Measurements from ENCODE around the gene PCSK6.

PCSK6 gene

DNA sequence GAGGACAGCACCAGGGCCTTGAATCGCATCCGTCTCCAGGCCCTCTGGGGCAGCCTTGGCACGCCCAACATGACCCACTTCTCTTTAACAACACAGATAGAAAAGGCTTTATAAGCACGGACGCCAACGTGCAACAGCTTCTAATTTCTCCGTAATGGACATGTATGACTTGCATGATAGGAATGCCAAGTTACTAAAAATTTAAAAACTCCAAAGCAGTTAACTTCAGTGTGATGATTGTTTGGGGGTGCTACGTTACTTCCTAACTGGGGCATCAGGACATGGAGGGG lies 163.5 kb downstream of the PCSK6 start:
- DNase-seq (ENCODE audit: low read depth) = no peak
- no peak overlapping the region for H3K4me3 ChIP-seq (ENCODE audit: low read depth, low read length)

DNA sequence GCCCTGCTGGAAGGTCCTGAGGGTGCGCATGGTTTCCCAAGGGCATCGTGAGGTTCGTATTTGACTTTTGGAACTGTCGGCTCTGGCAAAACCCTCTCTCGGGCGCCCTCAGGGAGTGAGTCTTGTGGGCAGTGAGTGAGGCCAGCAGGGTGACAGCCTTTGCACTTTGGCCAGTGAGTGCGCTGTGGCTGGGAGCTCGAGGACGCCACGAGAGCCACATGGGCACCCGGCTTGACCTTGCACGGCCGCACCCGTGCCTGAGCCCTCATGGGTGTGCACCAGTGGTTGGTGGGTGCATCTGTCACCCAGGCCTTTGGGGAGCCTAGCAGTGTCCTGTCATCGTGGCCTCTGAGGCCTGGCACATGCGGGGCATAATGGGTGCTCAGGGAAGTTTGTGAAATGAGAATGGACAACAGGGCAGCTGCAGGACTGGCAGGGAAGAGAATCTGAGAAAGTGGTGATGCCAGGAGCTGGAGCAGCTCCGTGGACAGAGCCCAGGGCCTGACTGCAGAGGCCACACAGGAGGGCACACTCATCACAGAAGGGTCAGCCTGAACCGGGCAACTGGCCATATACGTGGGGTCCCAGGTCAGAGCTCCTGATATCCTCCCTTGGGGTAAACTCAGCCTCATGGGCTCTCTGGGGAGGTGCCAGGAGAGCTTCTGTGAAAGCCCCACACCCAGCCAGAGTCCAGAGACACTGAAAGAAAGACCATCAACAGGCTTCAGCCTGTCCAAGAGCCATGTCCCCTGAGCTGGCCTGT lies 164.1 kb downstream of the PCSK6 start:
- no peak overlapping the region for H3K4me3 ChIP-seq (ENCODE audit: low read depth, low read length)
- no peak for DNase-seq (ENCODE audit: low read depth)

DNA sequence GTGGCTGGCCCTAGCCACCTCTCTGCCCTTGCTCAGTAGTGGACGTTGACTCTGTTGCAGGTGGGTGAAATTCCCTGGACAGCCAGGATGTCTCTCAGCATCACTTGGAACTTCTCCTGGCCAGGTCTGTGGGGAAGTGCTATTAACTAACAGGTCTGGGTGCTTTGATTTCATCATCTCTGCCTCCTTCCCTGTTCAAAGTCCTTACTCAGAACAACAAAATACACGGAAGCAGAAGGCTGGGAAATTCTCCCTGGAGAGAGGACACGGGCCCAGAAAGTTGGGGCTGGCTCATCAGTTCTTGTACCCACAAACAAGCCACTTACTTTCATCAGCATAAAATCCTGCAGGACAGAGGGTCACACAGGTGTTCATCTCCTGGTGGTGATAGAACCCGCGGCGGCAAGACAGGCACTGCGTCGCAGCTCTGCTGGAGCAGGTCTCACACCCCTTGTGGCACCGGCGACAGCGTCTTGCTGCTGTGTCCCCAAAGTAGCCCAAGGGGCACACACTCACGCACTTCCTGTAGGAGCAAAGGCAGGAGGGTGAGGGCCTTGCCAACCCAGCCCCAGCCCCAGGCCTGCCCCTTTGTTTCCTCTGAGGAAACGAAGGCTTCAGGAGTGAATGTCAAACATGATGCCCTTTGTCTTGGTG lies 164.9 kb downstream of the PCSK6 start:
- no peak overlapping the region for H3K4me3 ChIP-seq (ENCODE audit: low read depth, low read length)
- no peak for DNase-seq (ENCODE audit: low read depth)

DNA sequence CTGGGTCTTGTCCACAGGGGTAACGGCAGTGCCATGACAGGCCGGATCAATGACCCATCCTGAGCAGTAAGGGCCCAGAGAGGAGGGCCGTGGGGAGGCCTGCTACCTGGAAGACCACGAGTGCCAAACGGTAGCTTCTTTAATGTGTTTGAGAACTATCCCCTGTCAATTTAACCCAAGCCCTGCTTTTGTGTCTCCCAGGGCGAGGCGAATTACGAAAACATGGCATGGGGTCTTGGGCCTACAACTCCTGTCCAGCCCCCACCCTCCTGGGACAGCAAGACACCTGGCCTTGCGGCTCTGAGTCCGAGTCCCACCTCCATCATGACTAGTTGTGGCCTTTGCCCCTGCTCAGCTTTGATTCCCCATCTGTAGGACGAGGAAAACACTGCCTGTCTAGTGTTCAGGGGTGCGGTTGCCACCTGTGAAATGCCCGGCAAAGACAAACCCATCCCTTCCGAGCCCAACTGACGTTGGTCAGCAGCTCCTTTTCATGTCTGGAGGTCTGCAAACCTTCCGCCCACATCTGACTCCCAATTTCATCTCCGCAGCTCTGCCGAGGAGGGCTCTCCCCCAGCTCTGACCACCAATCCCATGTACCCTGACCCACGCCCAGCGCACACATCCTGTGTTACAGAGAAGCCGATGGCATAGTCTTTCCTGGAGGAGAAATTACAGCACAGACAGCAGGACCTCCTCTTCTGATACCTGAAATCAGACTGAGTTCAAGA lies 165.5 kb downstream of the PCSK6 start:
- no peak for DNase-seq (ENCODE audit: low read depth)
- no peak overlapping the region for H3K4me3 ChIP-seq (ENCODE audit: low read depth, low read length)

- no peak for DNase-seq (ENCODE audit: low read depth)
- H3K4me3 ChIP-seq (ENCODE audit: low read depth, low read length) = no peak overlapping the region
These were observed 166.5 kb downstream of the PCSK6 start for GRCh38 chr15:101322854-101323477.

- DNase-seq (ENCODE audit: low read depth) = no peak
These were observed 167.4 kb downstream of the PCSK6 start for GRCh38 chr15:101322016-101322695.

DNA sequence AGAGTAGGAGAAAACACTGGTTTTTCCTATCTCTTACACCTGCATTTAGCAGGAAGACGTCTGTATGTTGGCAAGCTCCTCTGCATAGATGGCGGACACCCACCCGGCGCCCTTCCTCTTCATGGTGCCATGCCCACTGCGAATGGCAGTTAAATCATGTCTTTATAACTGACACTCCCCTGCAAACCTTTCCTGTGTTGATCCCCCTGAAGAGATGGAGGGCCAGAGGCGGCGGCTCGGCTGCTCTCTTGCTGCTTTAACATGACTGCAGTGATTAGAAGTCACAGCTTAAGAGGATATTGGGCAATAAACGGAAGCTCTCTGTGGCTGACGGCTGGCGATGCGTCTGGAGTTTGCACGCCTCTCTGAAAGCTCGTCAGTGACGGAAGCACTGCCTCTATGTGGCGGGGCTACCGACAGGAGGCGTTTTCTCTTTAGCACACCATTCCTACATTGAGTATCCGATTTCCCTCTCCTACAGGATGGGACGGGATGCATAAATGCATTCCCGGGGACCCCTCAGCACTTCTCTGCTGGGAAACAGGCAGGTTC lies 168.9 kb downstream of the PCSK6 start:
- DNase-seq (ENCODE audit: low read depth) = peak; percentile 23
- H3K4me3 ChIP-seq (ENCODE audit: low read depth, low read length) = peak overlapping the region; percentile 7

More at GRCh38 chr15:101322016-101322695, 167.4 kb downstream of the PCSK6 start:
- no peak overlapping the region for H3K4me3 ChIP-seq (ENCODE audit: low read depth, low read length)

DNA sequence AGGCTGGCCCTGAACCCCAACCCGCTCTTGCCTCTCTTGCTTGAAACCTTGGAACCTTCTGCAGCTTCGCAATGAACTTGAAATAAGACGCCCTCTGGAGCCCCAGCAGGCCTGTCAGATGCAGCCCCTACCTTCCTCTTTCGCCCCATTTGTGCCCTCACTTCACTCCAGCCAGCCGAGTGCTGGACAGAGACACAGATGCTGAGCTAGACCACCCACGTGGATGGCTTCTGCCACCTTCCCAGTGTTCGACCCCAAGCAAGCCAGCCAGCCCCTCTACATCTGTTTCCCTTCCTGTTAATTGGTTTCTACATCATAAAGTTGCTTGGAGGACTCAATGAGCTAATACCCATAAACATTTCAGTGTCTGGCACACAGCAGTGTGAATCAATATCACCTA lies 170.7 kb downstream of the PCSK6 start:
- no peak overlapping the region for H3K4me3 ChIP-seq (ENCODE audit: low read depth, low read length)
- DNase-seq (ENCODE audit: low read depth) = no peak

- no peak for DNase-seq (ENCODE audit: low read depth)
- no peak overlapping the region for H3K4me3 ChIP-seq (ENCODE audit: low read depth, low read length)
These were observed 171.2 kb downstream of the PCSK6 start for GRCh38 chr15:101318147-101318819.

GRCh38 chr15:101317336-101317872 lies 172.1 kb downstream of the PCSK6 start:
- no peak for DNase-seq (ENCODE audit: low read depth)
- H3K4me3 ChIP-seq (ENCODE audit: low read depth, low read length) = no peak overlapping the region

DNA sequence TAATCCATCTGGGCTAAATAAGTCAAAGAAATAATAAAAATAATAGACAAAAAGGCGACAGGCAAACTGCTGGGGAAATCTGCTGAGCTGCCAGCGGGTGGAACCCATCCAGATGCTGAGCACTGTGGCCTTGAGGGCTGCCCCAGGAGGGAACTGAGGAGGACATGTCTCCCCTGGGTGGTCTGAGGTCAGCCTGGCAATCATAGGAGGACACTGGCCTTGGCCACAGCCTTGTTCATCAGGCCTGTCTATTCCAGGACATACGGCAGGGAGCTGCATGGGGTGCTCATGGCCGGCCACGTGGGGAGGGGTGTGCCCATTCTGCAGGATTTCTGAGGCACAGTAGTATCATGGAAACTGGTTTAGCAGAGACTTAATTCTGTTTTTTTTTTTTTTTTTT lies 173.0 kb downstream of the PCSK6 start:
- DNase-seq (ENCODE audit: low read depth) = no peak
- H3K4me3 ChIP-seq (ENCODE audit: low read depth, low read length) = no peak overlapping the region

DNA sequence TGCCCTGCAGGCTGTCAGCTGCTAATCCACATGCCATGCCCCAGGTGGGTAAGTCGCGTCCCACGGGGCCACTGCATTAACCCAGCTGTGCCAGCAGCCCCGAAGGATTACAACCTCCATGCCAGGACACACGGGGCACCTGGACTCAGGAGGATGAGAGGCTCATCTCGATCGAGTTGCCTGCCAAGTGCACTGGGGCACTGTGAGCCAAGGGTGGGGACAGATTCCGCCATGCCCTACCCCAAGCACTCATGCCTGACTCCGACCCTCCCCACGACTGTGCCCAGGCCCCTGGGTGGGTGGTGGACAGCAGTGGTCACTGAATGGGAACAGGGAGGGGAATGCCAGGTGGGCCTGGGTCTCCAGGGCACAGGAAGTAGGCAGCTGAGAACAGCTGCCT lies 173.8 kb downstream of the PCSK6 start:
- no peak overlapping the region for H3K4me3 ChIP-seq (ENCODE audit: low read depth, low read length)
- no peak for DNase-seq (ENCODE audit: low read depth)

DNA sequence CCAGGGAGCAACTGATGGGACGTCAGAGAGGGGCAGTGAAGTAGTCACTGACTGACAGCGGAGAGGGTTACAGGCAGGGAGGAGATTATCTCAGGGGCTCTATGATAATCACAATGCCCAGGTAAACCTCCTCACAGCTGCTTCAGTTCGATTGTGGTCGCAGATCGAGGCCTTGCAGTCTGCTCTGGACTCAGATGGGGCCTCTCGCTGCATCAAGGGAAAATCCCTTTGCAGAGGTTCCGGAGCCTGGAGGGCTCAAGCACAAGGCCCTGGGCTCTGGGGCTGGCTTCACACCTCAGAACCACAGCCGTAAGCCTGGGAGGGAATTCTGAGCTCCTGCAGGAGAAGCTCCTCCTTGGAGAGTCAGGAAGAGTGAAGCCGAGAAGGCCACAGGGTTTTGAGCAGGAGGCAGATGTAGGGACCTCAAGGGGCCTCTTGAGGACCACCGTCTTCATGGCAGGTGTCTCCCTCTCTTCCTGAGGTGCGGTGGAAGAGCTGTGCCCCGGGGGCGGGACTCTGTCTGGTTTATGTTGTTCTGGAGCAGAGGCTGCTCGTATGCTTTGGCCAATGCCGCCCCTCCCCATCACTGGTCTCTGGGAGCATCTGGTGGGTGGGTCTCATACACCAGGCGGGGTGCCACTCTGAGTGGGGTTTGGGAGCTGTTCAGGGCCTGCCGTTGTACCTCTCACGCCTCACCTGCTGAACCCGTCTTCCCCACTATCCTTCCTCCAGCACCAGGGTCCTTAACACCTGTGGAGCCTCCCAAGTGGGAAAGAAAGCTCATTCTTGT lies 175.0 kb downstream of the PCSK6 start:
- DNase-seq (ENCODE audit: low read depth) = no peak

DNA sequence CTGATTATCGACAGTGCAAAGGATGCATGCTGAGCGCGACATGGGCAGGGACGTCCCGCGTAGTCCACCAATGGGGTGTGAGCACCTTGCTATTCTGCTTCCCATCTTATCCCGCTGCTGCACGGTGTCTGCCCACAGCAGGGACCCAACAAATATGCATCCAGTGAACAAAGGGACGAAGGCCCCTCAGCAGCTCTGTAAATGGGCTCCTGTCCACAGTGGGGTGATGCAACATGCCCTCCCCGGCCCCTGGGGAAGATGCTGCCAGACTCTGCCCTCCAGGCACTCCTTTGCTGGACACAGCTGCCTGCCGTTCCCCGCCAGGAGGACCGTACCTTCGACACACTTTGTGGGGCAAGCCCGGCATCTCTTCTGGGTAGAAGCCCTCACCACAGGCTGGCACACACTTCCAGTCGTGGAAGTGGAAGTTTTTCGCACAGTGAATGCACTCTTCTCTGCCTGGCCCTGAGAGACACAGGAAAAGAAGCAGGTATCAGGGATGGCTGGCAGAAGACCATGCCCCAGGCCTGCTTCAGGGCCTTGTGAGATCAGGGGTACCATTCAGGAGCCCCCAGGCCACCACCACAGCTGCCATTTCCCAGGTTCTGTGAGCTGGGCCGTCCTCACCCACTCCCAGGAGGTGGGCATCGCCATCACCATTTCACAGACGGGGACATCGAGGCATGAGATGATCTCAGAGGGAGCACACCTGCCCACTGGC lies 176.3 kb downstream of the PCSK6 start:
- H3K4me3 ChIP-seq (ENCODE audit: low read depth, low read length) = no peak overlapping the region
- DNase-seq (ENCODE audit: low read depth) = no peak

More for the DNA sequence above, 175.0 kb downstream of the PCSK6 start:
- H3K4me3 ChIP-seq (ENCODE audit: low read depth, low read length) = no peak overlapping the region

- no peak for DNase-seq (ENCODE audit: low read depth)
- H3K4me3 ChIP-seq (ENCODE audit: low read depth, low read length) = no peak overlapping the region
These were observed 179.0 kb downstream of the PCSK6 start for GRCh38 chr15:101310508-101310907.

- DNase-seq (ENCODE audit: low read depth) = no peak
- no peak overlapping the region for H3K4me3 ChIP-seq (ENCODE audit: low read depth, low read length)
These were observed 179.4 kb downstream of the PCSK6 start for GRCh38 chr15:101310161-101310480.

DNA sequence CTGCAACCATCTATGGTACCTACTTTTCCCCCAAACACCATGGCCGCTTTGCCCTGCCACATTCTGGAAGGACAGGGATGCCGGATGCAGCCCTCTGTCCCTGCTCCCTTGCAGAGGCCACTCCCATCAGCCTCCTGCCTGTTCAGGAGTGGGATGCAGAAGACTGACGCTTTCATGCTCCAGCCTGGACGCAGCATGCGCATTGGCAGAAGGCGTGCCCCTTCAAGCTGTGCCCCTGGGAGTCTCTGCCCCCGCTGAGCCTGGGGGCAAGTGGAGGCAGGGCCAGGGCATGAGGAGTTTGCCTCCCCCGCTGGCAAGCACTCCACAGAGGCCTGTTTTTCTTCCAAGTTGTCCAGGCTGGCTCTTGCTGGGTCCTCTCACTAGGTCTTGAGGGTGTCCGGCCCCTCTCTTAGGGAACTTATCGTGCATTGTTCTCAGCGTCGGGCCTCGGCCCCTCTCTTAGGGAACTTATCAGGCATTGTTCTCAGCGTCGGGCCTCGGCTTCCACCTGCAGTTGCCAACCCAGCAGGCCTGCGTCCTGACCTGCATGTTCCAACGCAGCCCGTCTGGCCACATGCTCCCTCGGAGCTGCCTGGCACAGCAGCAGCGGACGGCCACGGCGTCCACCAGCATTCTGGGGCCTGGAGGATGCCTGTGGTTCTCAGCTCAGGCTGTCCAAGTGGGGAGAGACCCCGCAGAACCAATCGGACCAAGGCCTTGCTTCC lies 179.9 kb downstream of the PCSK6 start:
- no peak overlapping the region for H3K4me3 ChIP-seq (ENCODE audit: low read depth, low read length)
- no peak for DNase-seq (ENCODE audit: low read depth)
